Measurements from ENCODE around the gene ARID1A.

DNA sequence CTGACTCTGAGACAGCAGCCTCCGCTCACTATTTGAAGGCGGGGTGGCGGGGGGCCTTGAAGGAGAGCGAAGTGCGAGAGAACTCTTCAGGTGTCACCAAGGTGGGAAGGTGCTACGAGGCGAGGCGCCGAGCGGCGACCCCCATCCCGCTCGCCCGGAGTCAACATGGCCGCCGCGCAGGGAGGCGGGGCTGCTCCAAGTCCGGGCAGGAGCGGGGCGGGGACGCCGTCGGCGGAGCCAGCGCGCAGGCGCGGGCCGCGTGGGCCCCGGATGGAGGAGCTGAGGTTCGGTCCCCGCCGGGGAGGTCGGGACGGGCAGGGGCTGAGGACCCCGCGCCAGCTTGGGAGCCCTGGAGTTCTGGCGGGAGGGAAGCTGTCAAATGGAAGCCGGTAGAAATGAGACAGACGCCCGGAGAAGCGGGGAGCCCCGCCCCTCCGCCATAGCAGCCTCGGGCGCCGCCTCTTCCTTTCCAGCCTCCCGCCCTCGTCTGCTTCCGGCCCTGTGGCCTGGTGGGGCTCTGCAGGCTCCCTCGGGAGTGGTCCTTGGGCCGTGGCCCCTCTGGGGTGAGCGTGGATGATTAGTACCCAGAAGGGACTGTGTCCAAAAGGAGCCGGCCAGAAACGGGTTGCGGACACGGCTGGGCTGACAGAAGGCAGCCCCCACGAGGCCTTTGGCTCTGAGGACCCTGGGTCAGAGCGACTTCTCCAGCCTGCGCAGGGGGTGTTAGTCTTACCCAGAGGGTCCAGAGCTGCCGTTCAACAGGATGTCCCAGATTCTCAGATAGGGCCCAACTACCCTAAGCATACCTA is 92.1 kb downstream of the ARID1A start, which contains the start of gene PIGV:
- TF ChIP-seq CTCF (optimal IDR thresholded peaks at IDR 0.05 in 1 of 3, IDR thresholded peaks at IDR 0.05 in 1 of 3, conservative IDR thresholded peaks at IDR 0.05 in 1 of 3; ENCODE audit: extremely low read depth in 1 of 3, insufficient read depth in 2 of 3, low read length in 3 of 3) (no peak), EZH2 (IDR thresholded peaks at IDR 0.05; ENCODE audit: low read length) (no peak)

Measured in keratinocyte (primary cell).